ENCODE results near the gene HCFC2.
"Not testable (repeated sequence)": the region's sequence is repeated elsewhere in the genome, so short reads cannot be mapped to it uniquely, and the experiment has no call there.

The HCFC2 gene

GRCh38 chr12:104058802-104059201, 5.5 kb upstream of the HCFC2 start:
- DNase-seq: no peak

- DNase-seq: no peak
These were observed 4.4 kb upstream of the HCFC2 start for GRCh38 chr12:104059963-104060362.

GRCh38 chr12:104060791-104061190, 3.5 kb upstream of the HCFC2 start:
- DNase-seq: no peak

- DNase-seq: no peak
These were observed 660 bp upstream of the HCFC2 start for GRCh38 chr12:104063712-104064030.

- no peak for DNase-seq
These were observed 604 bp downstream of the HCFC2 start for GRCh38 chr12:104064842-104065427.

- no peak for DNase-seq
These were observed 7.8 kb downstream of the HCFC2 start for GRCh38 chr12:104072099-104072498.

GRCh38 chr12:104073699-104074098, 9.4 kb downstream of the HCFC2 start:
- no peak for DNase-seq

- DNase-seq: no peak
These were observed 14.7 kb downstream of the HCFC2 start for GRCh38 chr12:104079024-104079423.

- DNase-seq: no peak
These were observed 16.4 kb downstream of the HCFC2 start for GRCh38 chr12:104080764-104081163.

GRCh38 chr12:104083769-104084475, 19.6 kb downstream of the HCFC2 start:
- DNase-seq: no peak

- no peak for DNase-seq
These were observed 26.4 kb downstream of the HCFC2 start for GRCh38 chr12:104090685-104091084.

GRCh38 chr12:104091136-104091535, 26.8 kb downstream of the HCFC2 start:
- DNase-seq: no peak

GRCh38 chr12:104094284-104094683, 30.0 kb downstream of the HCFC2 start:
- DNase-seq: no peak

- DNase-seq: no peak
These were observed 31.0 kb downstream of the HCFC2 start for GRCh38 chr12:104095289-104095688.

- no peak for DNase-seq
These were observed 33.6 kb downstream of the HCFC2 start for GRCh38 chr12:104097954-104098353.

- no peak for DNase-seq
These were observed 41.1 kb downstream of the HCFC2 start for GRCh38 chr12:104105461-104105860.

GRCh38 chr12:104106965-104107364, 42.6 kb downstream of the HCFC2 start:
- no peak for DNase-seq

GRCh38 chr12:104108755-104109445, 44.6 kb downstream of the HCFC2 start:
- DNase-seq: peak; percentile 90

GRCh38 chr12:104109446-104110271, 45.3 kb downstream of the HCFC2 start:
- no peak for DNase-seq

GRCh38 chr12:104114834-104115586, 50.7 kb downstream of the HCFC2 start:
- not testable (repeated sequence) for DNase-seq

GRCh38 chr12:104115587-104115975, 51.2 kb downstream of the HCFC2 start:
- DNase-seq: no peak

GRCh38 chr12:104121001-104121400, 56.7 kb downstream of the HCFC2 start:
- no peak for DNase-seq

GRCh38 chr12:104122298-104122697, 58.0 kb downstream of the HCFC2 start:
- DNase-seq: no peak

Measured in activated CD8-positive, alpha-beta memory T cell treated with anti-CD3 and anti-CD28 coated beads, Interleukin-2, amount 50 U/mL, for 4 hours (primary cell).